Activated T-cell treated with anti-CD3 and anti-CD28 coated beads, Interleukin-2, amount 50 U/mL, for 4 hours (primary cell): ENCODE data around the gene WFDC5. TPM values are rescaled to one million over a fixed set of nuclear protein-coding genes. Genes with fewer than 3 reads are reported as not detected.

Source experiments
- ATAC-seq, 2 donors: fragments of 200-7000 bp; cut with Tn5 transposase; one replicate each; pipeline ENCODE4 v1.10.0; 2021
- DNase-seq: peaks from one replicate; pipeline ENCODE4 v3.0.0-alpha.2; 2020
- H3K27me3 Mint-ChIP-seq: one replicate; pipeline ENCODE4 v1.8.0; 2021; ENCODE audit warnings: low read depth, mixed read lengths
- H3K36me3 Mint-ChIP-seq: one replicate; pipeline ENCODE4 v1.8.0; 2022; ENCODE audit warnings: mixed read lengths; ENCODE audit not compliant: insufficient read depth
- H3K4me1 Mint-ChIP-seq: one replicate; pipeline ENCODE4 v1.8.0; 2021; ENCODE audit warnings: low read depth, mixed read lengths
- H3K4me3 Mint-ChIP-seq: one replicate; pipeline ENCODE4 v1.8.0; 2021; ENCODE audit warnings: mild to moderate bottlenecking, moderate library complexity, mixed read lengths
- H3K9me3 Mint-ChIP-seq: one replicate; pipeline ENCODE4 v1.8.0; 2021; ENCODE audit warnings: mixed read lengths
- total RNA-seq, 3 donors: library from RNA; stranded (reverse); gene quantifications; one replicate each; pipeline ENCODE4 v1.2.1, GENCODE V29; 2021

The WFDC5 gene
- total RNA-seq, 3 donors from 2014 or later: not detected

DNA sequence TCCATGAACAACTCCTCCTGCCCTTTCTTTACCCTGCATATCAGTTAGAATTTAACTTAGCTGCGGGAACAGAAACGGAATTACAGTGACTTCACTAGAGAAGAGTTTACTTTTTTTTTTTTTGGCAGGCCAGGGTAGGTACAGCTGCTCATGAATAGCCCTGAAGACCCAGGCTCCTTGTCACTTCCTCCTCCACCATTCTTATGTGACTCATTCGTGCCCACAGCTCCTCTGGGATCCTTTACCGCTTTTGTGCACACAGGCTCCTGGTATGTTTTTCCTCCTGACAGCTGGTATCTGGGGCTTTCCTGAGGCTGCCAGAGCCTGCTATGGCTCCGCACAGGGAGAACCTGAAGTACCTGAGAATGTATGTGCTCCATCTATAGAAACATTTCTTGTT is 10.2 kb downstream of the WFDC5 start:
- Mint-ChIP-seq H3K27me3 (peaks cover 32% of the 10 kb centered on the region), H3K4me1 (peaks cover 7% of the 10 kb centered on the region), H3K4me3 (no peak overlapping the region), H3K9me3 (no peaks in the 10 kb centered on the region), H3K36me3 (no peaks in the 10 kb centered on the region)
- DNase-seq (no peak), ATAC-seq (no peak)

DNA sequence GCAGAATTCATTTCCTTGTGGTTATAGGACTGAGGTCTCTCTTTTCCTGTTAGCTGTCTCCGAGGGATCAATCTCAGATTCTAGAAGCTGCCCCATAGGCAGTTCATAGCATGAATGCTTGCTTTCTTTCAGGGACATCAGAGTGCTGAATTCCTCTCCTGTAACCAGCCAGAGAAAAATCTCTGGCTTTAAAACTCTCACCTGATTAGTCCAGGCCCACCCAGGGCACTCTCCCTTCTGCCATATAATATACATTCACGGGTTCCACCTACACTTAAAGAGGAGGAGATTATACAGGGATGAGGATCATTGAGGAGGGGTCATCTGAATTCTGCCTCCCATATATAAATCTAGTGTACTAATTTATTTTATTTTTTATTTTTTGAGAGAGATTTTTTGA is 11.9 kb downstream of the WFDC5 start:
- Mint-ChIP-seq H3K9me3 (no peaks in the 10 kb centered on the region), H3K4me1 (peaks cover 7% of the 10 kb centered on the region), H3K36me3 (no peaks in the 10 kb centered on the region), H3K27me3 (peaks cover 43% of the 10 kb centered on the region), H3K4me3 (no peak overlapping the region)
- no peak for DNase-seq
- ATAC-seq: no peak

GRCh38 chr20:45101333-45101850 is 13.6 kb downstream of the WFDC5 start:
- no peak overlapping the region for H3K4me3 Mint-ChIP-seq
- no peaks in the 10 kb centered on the region for H3K9me3 Mint-ChIP-seq
- peaks cover 12% of the 10 kb centered on the region for H3K4me1 Mint-ChIP-seq
- ATAC-seq (no peak), DNase-seq (no peak)
- no peaks in the 10 kb centered on the region for H3K36me3 Mint-ChIP-seq
- peaks cover 47% of the 10 kb centered on the region for H3K27me3 Mint-ChIP-seq

GRCh38 chr20:45100563-45101245 is 14.3 kb downstream of the WFDC5 start, which contains the start of gene KCNS1:
KCNS1 (minus strand) TSS chr20:45101127; CDS start chr20:45099236, 1,891 bp downstream.
- Mint-ChIP-seq H3K4me3 (no peak within 1 kb of the TSS), H3K9me3 (no peaks in the 10 kb centered on the region), H3K4me1 (peaks cover 15% of the 10 kb centered on the region), H3K27me3 (peaks cover 47% of the 10 kb centered on the region), H3K36me3 (no peaks in the 10 kb centered on the region)
- no peak for DNase-seq
- no peak for ATAC-seq

- Mint-ChIP-seq H3K4me3 (no peak overlapping the region), H3K27me3 (peaks cover 47% of the 10 kb centered on the region), H3K36me3 (no peaks in the 10 kb centered on the region), H3K9me3 (no peaks in the 10 kb centered on the region), H3K4me1 (peaks cover 15% of the 10 kb centered on the region)
- ATAC-seq (peak; percentile 33 to 49), DNase-seq (no peak)
These were observed 16.7 kb downstream of the WFDC5 start for GRCh38 chr20:45098103-45098773.

GRCh38 chr20:45097485-45098102 is 17.4 kb downstream of the WFDC5 start:
- Mint-ChIP-seq H3K4me1 (peaks cover 15% of the 10 kb centered on the region), H3K9me3 (no peaks in the 10 kb centered on the region), H3K36me3 (no peaks in the 10 kb centered on the region), H3K27me3 (peaks cover 45% of the 10 kb centered on the region), H3K4me3 (peak overlapping the region; percentile 42)
- ATAC-seq (peak; percentile 51 to 61), DNase-seq (no peak)

DNA sequence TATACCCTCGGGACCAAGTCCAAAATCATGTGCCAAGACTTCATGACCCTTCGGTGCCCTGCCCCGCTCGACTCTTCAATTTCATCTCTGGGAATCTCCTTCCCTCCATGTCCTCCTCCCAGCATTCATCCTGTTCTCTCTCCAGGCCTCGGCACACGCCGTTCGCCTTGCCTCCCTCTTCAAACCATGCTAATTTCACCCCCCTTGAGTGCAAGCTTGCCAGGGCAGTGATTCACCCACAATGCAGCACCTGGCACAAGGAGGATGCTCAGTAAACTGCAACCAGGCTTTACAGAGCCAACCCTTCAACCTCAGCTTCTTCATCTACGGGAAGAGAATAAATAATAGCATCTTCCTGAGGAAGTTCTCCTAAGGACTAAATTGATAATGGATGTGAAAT is 18.2 kb downstream of the WFDC5 start:
- H3K4me1 Mint-ChIP-seq: peaks cover 15% of the 10 kb centered on the region
- DNase-seq (no peak), ATAC-seq (no peak)
- no peaks in the 10 kb centered on the region for H3K9me3 Mint-ChIP-seq
- H3K27me3 Mint-ChIP-seq: peaks cover 41% of the 10 kb centered on the region
- H3K36me3 Mint-ChIP-seq: no peaks in the 10 kb centered on the region
- H3K4me3 Mint-ChIP-seq: no peak overlapping the region

DNA sequence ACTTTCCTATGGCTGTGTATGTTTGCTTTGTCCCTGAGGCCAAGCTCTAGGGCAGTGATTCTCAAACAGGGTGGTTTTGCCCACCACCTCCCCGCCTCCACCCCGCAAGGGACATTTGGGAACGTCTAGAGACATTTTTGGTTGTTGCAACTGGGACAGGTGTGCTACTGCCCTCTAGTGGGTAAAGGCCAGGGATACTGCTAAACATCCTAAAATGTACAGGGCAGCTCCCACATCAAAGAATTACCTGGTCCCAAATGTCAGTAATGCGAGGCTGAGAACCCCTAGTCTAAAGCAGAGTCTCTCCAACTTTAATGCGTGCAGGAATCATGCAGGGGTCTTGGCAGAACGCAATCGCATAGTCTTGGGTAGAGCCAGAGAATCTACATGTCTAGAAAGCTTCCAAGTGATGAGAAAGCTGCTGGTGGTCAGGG is 19.2 kb downstream of the WFDC5 start:
- Mint-ChIP-seq H3K9me3 (no peaks in the 10 kb centered on the region), H3K4me3 (no peak overlapping the region), H3K27me3 (peaks cover 34% of the 10 kb centered on the region), H3K4me1 (peaks cover 12% of the 10 kb centered on the region), H3K36me3 (peaks cover 4% of the 10 kb centered on the region)
- DNase-seq: peak; percentile 56
- ATAC-seq: peak; percentile 41 to 67

- H3K9me3 Mint-ChIP-seq: no peaks in the 10 kb centered on the region
These were observed 20.0 kb downstream of the WFDC5 start for GRCh38 chr20:45094864-45095574.

DNA sequence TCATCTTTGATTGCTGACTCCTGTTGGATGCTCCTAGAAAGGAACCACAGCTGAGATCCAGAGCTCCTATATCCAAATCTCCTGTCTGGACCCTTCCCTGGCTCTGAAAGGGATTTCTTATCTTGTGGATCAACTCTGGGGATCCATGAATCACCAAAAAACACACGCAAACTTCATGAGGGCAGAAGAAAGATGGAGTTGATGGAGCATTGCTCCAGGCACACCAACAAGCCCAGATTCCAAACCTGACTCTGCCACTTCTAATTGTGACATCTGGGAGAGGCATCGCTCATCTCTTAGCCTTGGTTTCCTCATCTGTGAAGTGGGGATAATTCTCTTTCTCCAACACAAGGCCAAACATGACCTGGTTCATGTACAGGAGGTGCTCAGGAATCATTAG is 20.8 kb downstream of the WFDC5 start:
- no peak for DNase-seq
- H3K9me3 Mint-ChIP-seq: no peaks in the 10 kb centered on the region

More at GRCh38 chr20:45094864-45095574, 20.0 kb downstream of the WFDC5 start:
- H3K4me1 Mint-ChIP-seq: peaks cover 8% of the 10 kb centered on the region
- H3K4me3 Mint-ChIP-seq: no peak overlapping the region
- DNase-seq (no peak), ATAC-seq (no peak)
- peaks cover 5% of the 10 kb centered on the region for H3K36me3 Mint-ChIP-seq
- H3K27me3 Mint-ChIP-seq: peaks cover 28% of the 10 kb centered on the region

GRCh38 chr20:45092898-45093297 is 22.1 kb downstream of the WFDC5 start:
- Mint-ChIP-seq H3K9me3 (no peaks in the 10 kb centered on the region), H3K27me3 (peaks cover 13% of the 10 kb centered on the region), H3K4me1 (peaks cover 8% of the 10 kb centered on the region), H3K4me3 (no peak overlapping the region), H3K36me3 (peaks cover 5% of the 10 kb centered on the region)
- no peak for ATAC-seq
- no peak for DNase-seq

More for the DNA sequence above, 20.8 kb downstream of the WFDC5 start:
- ATAC-seq: no peak
- Mint-ChIP-seq H3K36me3 (peaks cover 5% of the 10 kb centered on the region), H3K4me1 (peaks cover 8% of the 10 kb centered on the region), H3K4me3 (no peak overlapping the region), H3K27me3 (peaks cover 20% of the 10 kb centered on the region)

DNA sequence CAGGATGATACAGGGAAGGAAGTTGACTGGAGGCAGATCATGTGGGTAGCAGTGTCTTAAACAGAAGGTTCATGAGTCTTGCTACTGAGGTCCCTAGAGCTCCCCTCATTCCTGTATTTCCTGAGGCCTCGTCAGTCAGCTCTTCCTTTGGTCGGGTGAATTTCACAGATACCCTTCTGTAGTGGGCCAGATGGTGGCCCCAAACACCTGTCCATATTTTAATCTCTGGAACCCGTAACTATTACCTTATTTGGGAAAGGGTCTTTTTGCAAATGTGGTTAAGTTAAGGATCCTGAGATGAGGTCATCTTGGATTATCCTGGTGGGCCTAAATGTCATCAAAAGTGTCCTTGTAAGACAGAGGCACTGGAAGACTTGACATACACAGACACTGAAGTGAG is 23.6 kb downstream of the WFDC5 start:
- H3K4me1 Mint-ChIP-seq: peaks cover 4% of the 10 kb centered on the region
- no peaks in the 10 kb centered on the region for H3K9me3 Mint-ChIP-seq
- H3K27me3 Mint-ChIP-seq: no peaks in the 10 kb centered on the region
- no peak overlapping the region for H3K4me3 Mint-ChIP-seq
- DNase-seq (no peak), ATAC-seq (no peak)
- peaks cover 16% of the 10 kb centered on the region for H3K36me3 Mint-ChIP-seq

- ATAC-seq: no peak
- Mint-ChIP-seq H3K4me3 (no peak overlapping the region), H3K9me3 (no peaks in the 10 kb centered on the region)
These were observed 24.5 kb downstream of the WFDC5 start for GRCh38 chr20:45090481-45090880.

DNA sequence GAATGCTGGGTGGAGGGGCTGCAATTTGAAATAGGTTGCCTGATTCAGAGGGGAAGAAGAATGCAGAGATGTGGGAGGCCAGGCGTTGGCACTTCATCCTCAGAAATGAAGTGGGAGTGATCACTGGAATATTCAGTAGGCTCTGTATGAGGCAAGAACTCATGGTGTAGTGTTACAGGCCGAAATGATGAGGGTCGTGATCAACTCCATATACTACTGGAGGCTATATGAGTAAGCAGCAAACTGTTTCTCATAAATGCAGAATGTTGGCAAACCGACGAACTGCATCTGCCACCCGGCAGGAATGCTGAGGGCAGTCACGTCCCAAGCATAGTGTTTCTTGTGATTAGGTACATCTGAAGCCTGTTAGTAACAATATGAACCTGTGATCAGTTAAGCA is 26.7 kb downstream of the WFDC5 start:
- Mint-ChIP-seq H3K4me3 (no peak overlapping the region), H3K36me3 (peaks cover 31% of the 10 kb centered on the region), H3K9me3 (no peaks in the 10 kb centered on the region), H3K27me3 (no peaks in the 10 kb centered on the region), H3K4me1 (peaks cover 3% of the 10 kb centered on the region)
- ATAC-seq (no peak), DNase-seq (no peak)

More at GRCh38 chr20:45090481-45090880, 24.5 kb downstream of the WFDC5 start:
- Mint-ChIP-seq H3K4me1 (peaks cover 3% of the 10 kb centered on the region), H3K27me3 (no peaks in the 10 kb centered on the region), H3K36me3 (peaks cover 25% of the 10 kb centered on the region)
- no peak for DNase-seq
